GM23248 (cell line): ENCODE data around the gene BCKDK. TPM values are rescaled to one million over a fixed set of nuclear protein-coding genes. Genes with fewer than 3 reads are reported as not detected.

Experiments
- DNase-seq: peaks from one replicate; pipeline ENCODE4 v3.0.0-alpha.2; 2015
- H2AFZ ChIP-seq: fragments of 200-600 bp; sonication (generic); 2 replicates; pipeline ENCODE4 v1.6.1; 2016; ENCODE audit warnings: antibody characterized with exemption
- H3F3A ChIP-seq: fragments of 200-600 bp; sonication (generic); 2 replicates; pipeline ENCODE4 v1.6.1; 2016; ENCODE audit warnings: mild to moderate bottlenecking, antibody characterized with exemption, mixed run types; ENCODE audit not compliant: insufficient read depth
- H3K27ac ChIP-seq: fragments of 200-600 bp; sonication (generic); 2 replicates; pipeline ENCODE4 v1.5.1; 2016; ENCODE audit warnings: mild to moderate bottlenecking
- H3K27me3 ChIP-seq: fragments of 200-600 bp; sonication (generic); replicated peaks from 2 replicates; pipeline ENCODE4 v1.6.1; 2016; ENCODE audit warnings: mild to moderate bottlenecking; ENCODE audit not compliant: insufficient read depth
- H3K36me3 ChIP-seq: fragments of 200-600 bp; sonication (generic); 2 replicates; pipeline ENCODE4 v1.6.1; 2016; ENCODE audit warnings: low read depth, mild to moderate bottlenecking
- H3K4me1 ChIP-seq: fragments of 200-600 bp; sonication (generic); 2 replicates; pipeline ENCODE4 v1.6.1; 2016; ENCODE audit warnings: mild to moderate bottlenecking; ENCODE audit not compliant: insufficient read depth
- H3K4me2 ChIP-seq: fragments of 200-600 bp; sonication (generic); one replicate; pipeline ENCODE4 v1.6.1; 2016; ENCODE audit warnings: mild to moderate bottlenecking; ENCODE audit not compliant: unreplicated experiment
- H3K4me3 ChIP-seq: fragments of 200-600 bp; sonication (generic); 2 replicates; pipeline ENCODE4 v1.5.1; 2016; ENCODE audit warnings: mild to moderate bottlenecking
- H3K79me2 ChIP-seq: fragments of 200-600 bp; sonication (generic); 2 replicates; pipeline ENCODE4 v1.6.1; 2016; ENCODE audit warnings: mild to moderate bottlenecking; ENCODE audit not compliant: insufficient read depth
- H3K9ac ChIP-seq: fragments of 200-600 bp; sonication (generic); 2 replicates; pipeline ENCODE4 v1.6.1; 2016; ENCODE audit warnings: mild to moderate bottlenecking
- H3K9me2 ChIP-seq: fragments of 200-600 bp; sonication (generic); 2 replicates; pipeline ENCODE4 v1.6.1; 2016; ENCODE audit warnings: mixed run types, mild to moderate bottlenecking, moderate library complexity; ENCODE audit not compliant: insufficient read depth
- H3K9me3 ChIP-seq: fragments of 200-600 bp; sonication (generic); one replicate; pipeline ENCODE4 v1.6.1; 2017; ENCODE audit warnings: low read depth
- H4K20me1 ChIP-seq: fragments of 200-600 bp; sonication (generic); 2 replicates; pipeline ENCODE4 v1.6.0; 2016; ENCODE audit not compliant: insufficient read depth
- EZH2 ChIP-seq: fragments of 200-600 bp; sonication (generic); IDR thresholded peaks from 2 replicates; pipeline ENCODE4 v1.6.1; 2018; ENCODE audit warnings: antibody characterized with exemption, mild to moderate bottlenecking; ENCODE audit not compliant: insufficient read depth, poor library complexity, severe bottlenecking
- EZH2phosphoT487 ChIP-seq: fragments of 200-600 bp; sonication (generic); IDR thresholded peaks from 2 replicates; pipeline ENCODE4 v1.6.1; 2018; ENCODE audit warnings: antibody characterized with exemption, moderate library complexity, mild to moderate bottlenecking, low read depth; ENCODE audit not compliant: insufficient read depth
- WGBS, 2 experiments: methylation state at CpG; one replicate each; pipeline ENCODE4 v1.1.6; 2015 to 2017; ENCODE audit warnings: low lambda C conversion rate in 2 of 2, low coverage in 1 of 2; ENCODE audit errors: missing lambda C conversion rate in 2 of 2; 5-methylcytosine and 5-hydroxymethylcytosine counted together
- in situ Hi-C: fragments of 300-500 bp; cut with MboI; formaldehyde crosslinking; loops from 2 replicates; pipeline ENCODE4 v1.15.0; 2020
- polyA plus RNA-seq: library from polyadenylated mRNA; unstranded; fragments of >200 nt; fragmentation: Nextera tagmentation; extraction: Ambion mirVana; gene quantifications from 2 replicates; pipeline ENCODE4 v1.2.1, GENCODE V29; 2016
- total RNA-seq: library from RNA; depleted of rRNA; stranded (reverse); fragments of >200 nt; shearing (Covaris generic); gene quantifications from 2 replicates; pipeline ENCODE4 v1.2.3, GENCODE V29; 2014

The BCKDK gene
- total and polyA plus RNA-seq, 2 experiments from 2014 or later = 71.4 to 108 TPM

DNA sequence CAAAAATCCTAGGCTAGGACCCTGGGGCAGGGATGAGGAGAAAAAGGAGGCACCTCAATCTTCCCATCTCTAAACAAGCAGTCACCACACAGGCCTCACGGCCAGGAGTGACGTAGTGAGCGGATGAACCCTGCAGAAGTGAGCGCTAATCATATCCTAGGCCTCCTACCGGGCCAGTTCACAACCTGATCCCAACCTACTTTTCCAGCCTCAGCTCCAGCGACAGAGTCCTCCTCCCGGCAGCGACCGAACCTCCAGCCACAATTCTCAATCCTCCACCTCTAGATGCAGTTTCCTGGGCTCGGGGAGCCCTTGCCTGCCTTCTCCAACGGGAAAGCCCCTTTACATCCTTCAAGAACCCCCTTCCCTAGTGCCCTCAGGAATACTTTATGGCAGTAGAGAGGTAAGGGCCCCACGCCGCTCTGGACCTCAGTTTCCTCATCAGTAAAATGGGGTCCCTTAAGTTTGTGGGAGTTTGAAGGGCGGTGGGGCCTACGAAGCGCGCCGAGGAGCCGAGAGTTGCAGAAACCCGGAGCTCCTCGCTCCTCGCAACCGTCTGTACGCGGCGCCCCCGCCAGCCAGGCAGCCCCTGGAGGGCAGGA is 35.5 kb upstream of the BCKDK start:
- no peaks in the 10 kb centered on the region for H4K20me1 ChIP-seq
- peak overlapping the region; percentile 96 for H3K9ac ChIP-seq
- in situ Hi-C loops = no loop called here
- peak overlapping the region; percentile 93 for H3K4me3 ChIP-seq
- no peaks in the 10 kb centered on the region for H3K27me3 ChIP-seq
- H3K27ac ChIP-seq = peak overlapping the region; percentile 94
- H2AFZ ChIP-seq = peak overlapping the region; percentile 70
- H3F3A ChIP-seq = peaks cover 19% of the 10 kb centered on the region
- WGBS, 2 experiments = 0 to 1% methylated on average over 27 of the region's 27 CpGs
- TF ChIP-seq EZH2 = no peak
- no peak for TF ChIP-seq EZH2phosphoT487
- H3K4me2 ChIP-seq = peak overlapping the region; percentile 82
- peaks cover 18% of the 10 kb centered on the region for H3K4me1 ChIP-seq
- H3K9me3 ChIP-seq = no peaks in the 10 kb centered on the region
- peaks cover 88% of the 10 kb centered on the region for H3K79me2 ChIP-seq
- peak; percentile 72 for DNase-seq
- peaks cover 2% of the 10 kb centered on the region; the same call in 1 of the 2 replicates for H3K36me3 ChIP-seq
- no peaks in the 10 kb centered on the region for H3K9me2 ChIP-seq

DNA sequence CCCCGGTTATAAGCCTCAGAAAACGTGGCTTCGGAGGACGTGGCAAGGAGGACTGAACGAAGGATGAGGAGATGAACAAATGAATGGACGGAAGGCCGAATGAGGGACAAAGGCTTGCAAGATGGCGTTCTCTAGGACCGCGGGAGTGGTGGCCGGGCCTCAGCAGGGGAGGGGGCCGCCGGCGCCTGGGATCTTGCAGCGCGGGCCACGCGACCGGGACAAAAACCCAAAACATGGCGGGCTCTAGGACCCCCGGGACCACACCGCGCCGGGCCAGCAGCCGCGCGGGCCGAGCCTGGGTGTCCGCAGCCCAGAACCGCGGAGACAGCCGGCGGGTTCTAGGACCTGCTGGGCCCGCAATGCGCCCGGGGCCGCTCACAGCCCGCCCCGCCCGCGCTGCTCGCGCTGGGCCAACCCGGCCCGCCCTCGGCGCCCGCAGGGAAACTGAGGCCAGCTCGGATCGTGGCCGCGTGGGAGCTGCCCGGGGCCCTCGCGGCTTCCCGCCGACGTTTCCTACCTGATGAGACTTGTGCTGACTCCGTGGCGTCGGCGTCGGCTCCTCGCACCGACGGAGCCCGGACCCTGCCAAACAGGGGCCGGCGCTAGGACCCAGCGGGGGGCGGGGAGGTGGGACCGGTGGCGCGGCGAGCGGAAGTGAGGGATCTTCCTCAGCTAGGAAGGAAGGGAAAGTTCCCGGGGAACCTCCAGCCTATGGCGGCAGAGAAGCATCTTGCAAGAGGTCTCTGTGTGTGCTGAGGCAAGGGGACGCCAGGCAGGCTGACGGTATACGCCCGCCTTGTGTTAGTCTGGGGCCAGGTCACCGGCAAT is 34.8 kb upstream of the BCKDK start:
- H3K9ac ChIP-seq = peak overlapping the region; percentile 96
- peaks cover 18% of the 10 kb centered on the region for H3K4me1 ChIP-seq
- H3K27ac ChIP-seq = peak overlapping the region; percentile 94
- peak; percentile 96 for DNase-seq
- peak overlapping the region; percentile 70 for H2AFZ ChIP-seq
- TF ChIP-seq EZH2phosphoT487 = no peak
- TF ChIP-seq EZH2 = no peak
- no peaks in the 10 kb centered on the region for H4K20me1 ChIP-seq
- peaks cover 2% of the 10 kb centered on the region; the same call in 1 of the 2 replicates for H3K36me3 ChIP-seq
- H3F3A ChIP-seq = peaks cover 19% of the 10 kb centered on the region
- in situ Hi-C loops = no loop called here
- H3K9me3 ChIP-seq = no peaks in the 10 kb centered on the region
- peaks cover 88% of the 10 kb centered on the region for H3K79me2 ChIP-seq
- peak overlapping the region; percentile 82 for H3K4me2 ChIP-seq
- H3K9me2 ChIP-seq = no peaks in the 10 kb centered on the region
- H3K4me3 ChIP-seq = peak overlapping the region; percentile 93
- H3K27me3 ChIP-seq = no peaks in the 10 kb centered on the region
- 1 to 2% methylated on average over 51 to 71 of the region's 83 CpGs for WGBS, 2 experiments

DNA sequence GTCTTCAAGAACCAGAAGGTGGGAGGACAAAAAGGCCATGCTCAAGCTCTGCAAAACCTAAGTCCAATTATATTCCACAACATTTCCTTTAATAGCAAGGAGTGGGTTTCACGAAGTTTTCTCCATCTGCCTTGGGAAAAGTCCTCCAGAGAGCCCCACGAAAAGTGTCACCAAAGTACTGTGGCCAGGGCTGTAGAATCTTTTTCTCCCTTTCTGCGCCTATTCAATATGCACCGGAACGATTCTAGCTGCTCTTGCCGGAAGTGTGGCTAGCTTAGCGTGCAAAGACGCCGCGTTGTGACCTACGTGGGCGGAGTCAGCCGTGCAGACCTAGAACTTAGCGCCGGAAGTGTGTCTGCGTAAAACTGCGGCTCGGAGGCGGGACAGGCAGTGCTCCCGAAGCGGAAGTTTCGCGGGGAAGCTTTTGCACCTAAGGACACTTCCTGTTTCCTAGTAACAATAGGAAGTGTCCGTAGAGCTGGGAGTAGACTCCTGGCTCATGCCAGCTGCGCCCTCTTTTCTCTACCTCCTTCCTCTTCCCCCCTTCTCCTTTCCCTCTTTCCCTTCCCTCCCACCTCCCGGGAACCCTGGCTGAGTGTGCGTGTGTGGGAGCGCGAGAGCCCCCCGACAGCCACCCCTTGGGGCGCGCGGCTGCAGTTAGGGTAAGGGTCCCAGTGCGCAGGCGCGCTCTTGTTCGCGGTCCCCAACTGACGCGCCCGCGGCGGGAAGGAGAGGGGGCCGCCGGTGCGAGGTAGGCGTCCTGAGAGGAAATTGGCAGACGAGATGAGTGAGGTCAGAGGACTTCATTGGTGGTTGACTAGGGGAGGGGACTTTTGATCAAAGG is 34.0 kb upstream of the BCKDK start, which contains the start of the genes ZNF646 and ZNF668:
TSS of gene ZNF646 (plus strand) at position 453 of the 844 bp plus-strand sequence. CDS start 1,903 bp downstream, outside the sequence.
TSS of gene ZNF668 (minus strand) at position 271 of the 844 bp plus-strand sequence. CDS start 9,781 bp downstream, outside the sequence.
- Histone ChIP-seq H3K36me3 (peaks cover 2% of the 10 kb centered on the region; the same call in 1 of the 2 replicates), H3K9me3 (no peaks in the 10 kb centered on the region), H3K79me2 (peaks cover 88% of the 10 kb centered on the region), H3K4me3 (peak within 1 kb of the TSS; percentile 93), H4K20me1 (no peaks in the 10 kb centered on the region), H3K9me2 (no peaks in the 10 kb centered on the region), H3K4me2 (peak within 1 kb of the TSS; percentile 82), H3K9ac (peak within 1 kb of the TSS; percentile 96), H3K27ac (peak within 1 kb of the TSS; percentile 94), H3F3A (peaks cover 19% of the 10 kb centered on the region), H3K27me3 (no peaks in the 10 kb centered on the region), H3K4me1 (peaks cover 18% of the 10 kb centered on the region), H2AFZ (peak within 1 kb of the TSS; percentile 74)
- DNase-seq = peak; percentile 100
- 1% methylated on average over 48 of the region's 48 CpGs for WGBS, 2 experiments
- TF ChIP-seq EZH2phosphoT487 = no peak
- no peak for TF ChIP-seq EZH2
- in situ Hi-C loops = no loop called here

DNA sequence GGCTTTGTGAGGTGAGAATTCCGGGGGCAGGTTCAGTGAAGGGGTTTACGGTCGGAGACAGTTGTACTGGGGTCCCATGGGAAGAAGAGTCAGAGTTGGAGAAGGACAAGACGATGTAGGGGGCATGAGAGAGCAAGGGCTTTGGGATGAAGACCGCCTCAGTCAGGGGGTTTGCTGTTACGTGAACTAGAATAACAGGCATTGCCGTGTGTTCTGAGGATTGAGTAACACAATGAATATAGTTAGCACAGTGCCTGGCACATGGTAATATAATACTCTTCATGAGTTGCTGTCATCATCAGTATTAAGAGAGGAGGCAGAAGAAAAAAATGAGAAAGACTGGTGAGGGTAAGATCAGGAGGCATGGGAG is 33.4 kb upstream of the BCKDK start:
- H3F3A ChIP-seq = peaks cover 19% of the 10 kb centered on the region

More for the DNA sequence above, 33.4 kb upstream of the BCKDK start:
- Histone ChIP-seq H4K20me1 (no peaks in the 10 kb centered on the region), H3K9me3 (no peaks in the 10 kb centered on the region), H3K27me3 (no peaks in the 10 kb centered on the region), H3K79me2 (peaks cover 88% of the 10 kb centered on the region), H3K4me2 (peak overlapping the region; percentile 77), H3K9me2 (no peaks in the 10 kb centered on the region), H3K27ac (peak overlapping the region; percentile 94), H3K9ac (peak overlapping the region; percentile 96), H2AFZ (peak overlapping the region; percentile 74), H3K36me3 (peaks cover 2% of the 10 kb centered on the region; the same call in 1 of the 2 replicates), H3K4me1 (peaks cover 18% of the 10 kb centered on the region), H3K4me3 (peak overlapping the region; percentile 93)
- DNase-seq = peak; percentile 57
- 2% methylated on average over 7 of the region's 7 CpGs for WGBS, 2 experiments
- no peak for TF ChIP-seq EZH2phosphoT487
- TF ChIP-seq EZH2 = no peak
- in situ Hi-C loops = no loop called here
